ENCODE measurements around the gene NPPA. TPM values are rescaled to one million over a fixed set of nuclear protein-coding genes. Genes with fewer than 3 reads are reported as not detected.
A peak's percentile ranks its signal among the peaks of the same experiment; 100 is the strongest.

Gene NPPA
- total and polyA plus RNA-seq, 9 of the 15 experiments (the other 6 are each of a cell fraction or from before 2014, with no cell fraction given) = not detected

DNA sequence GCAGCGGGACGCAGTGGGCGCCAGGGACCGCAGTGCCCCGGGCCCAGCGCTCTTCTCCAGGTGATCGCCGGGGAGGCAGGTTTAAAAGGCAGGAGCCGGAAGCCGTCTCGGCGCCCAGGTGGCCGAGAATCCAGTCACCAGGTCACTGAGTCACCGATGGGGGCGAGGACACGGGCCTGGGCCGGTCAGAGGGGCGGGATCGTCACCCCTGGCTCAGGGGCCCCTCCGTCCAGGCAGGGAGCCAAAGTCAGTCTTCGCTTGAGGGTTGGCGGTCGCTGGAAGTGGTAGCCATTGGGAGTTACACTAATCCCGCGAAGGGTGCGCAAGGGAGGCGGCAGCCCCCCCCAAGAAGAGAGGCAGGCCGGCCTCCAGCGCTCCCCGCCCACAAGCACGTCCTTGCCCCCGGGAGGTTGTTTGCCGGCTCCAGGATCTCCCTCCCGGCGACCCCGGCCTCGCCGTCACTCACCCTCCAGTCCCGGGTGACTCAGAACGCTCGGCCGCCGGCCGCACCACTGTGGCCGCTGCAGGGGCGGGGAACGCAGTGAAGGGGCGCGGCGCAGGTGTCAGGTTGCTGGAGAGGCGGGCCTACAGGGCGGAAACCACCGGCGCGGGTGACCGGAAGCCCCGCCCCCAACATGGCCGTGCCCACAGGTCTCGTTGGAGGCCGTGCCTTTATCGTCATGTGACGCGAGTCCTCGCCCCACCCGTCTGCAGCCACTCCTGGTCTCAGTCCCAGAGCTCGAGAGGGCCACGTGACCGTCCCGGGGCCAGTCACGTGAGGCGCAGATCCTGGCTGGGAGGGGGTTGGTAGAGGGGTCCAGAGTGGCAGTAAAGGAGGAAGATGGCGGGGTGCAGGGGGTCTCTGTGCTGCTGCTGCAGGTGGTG is 41.9 kb downstream of the NPPA start, which contains the start of the genes CLCN6 and MTHFR (continued):
- TF ChIP-seq, protein P1, sequence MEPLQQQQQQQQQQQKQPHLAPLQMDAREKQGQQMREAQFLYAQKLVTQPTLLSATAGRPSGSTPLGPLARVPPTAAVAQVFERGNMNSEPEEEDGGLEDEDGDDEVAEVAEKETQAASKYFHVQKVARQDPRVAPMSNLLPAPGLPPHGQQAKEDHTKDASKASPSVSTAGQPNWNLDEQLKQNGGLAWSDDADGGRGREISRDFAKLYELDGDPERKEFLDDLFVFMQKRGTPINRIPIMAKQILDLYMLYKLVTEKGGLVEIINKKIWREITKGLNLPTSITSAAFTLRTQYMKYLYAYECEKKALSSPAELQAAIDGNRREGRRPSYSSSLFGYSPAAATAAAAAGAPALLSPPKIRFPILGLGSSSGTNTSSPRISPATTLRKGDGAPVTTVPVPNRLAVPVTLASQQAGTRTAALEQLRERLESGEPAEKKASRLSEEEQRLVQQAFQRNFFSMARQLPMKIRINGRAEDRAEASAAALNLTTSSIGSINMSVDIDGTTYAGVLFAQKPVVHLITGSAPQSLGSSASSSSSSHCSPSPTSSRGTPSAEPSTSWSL (CRISPR knock-in tag; IDR thresholded peaks at IDR 0.05; ENCODE audit: borderline replicate concordance) = 0 out of 2 replicates have a peak, but pooled peaks have one; percentile 1
- peak; percentile 5 to 14; a peak in 2 of 4 replicates for TF ChIP-seq RAD21 (CRISPR knock-in tag; conservative IDR thresholded peaks at IDR 0.05 in 1 of 2, IDR thresholded peaks at IDR 0.05 in 1 of 2)
- TF ChIP-seq CCNT2 (IDR thresholded peaks at IDR 0.05; ENCODE audit: borderline replicate concordance, extremely low read depth, insufficient read length, low read depth, low read length) = peak; percentile 99
- peak; percentile 19 to 93; a peak in 2 of 4 replicates for TF ChIP-seq RCOR1 (IDR thresholded peaks at IDR 0.05; ENCODE audit: borderline replicate concordance in 1 of 2, low read depth in 2 of 2, low read length in 2 of 2)
- TF ChIP-seq, protein P2, sequence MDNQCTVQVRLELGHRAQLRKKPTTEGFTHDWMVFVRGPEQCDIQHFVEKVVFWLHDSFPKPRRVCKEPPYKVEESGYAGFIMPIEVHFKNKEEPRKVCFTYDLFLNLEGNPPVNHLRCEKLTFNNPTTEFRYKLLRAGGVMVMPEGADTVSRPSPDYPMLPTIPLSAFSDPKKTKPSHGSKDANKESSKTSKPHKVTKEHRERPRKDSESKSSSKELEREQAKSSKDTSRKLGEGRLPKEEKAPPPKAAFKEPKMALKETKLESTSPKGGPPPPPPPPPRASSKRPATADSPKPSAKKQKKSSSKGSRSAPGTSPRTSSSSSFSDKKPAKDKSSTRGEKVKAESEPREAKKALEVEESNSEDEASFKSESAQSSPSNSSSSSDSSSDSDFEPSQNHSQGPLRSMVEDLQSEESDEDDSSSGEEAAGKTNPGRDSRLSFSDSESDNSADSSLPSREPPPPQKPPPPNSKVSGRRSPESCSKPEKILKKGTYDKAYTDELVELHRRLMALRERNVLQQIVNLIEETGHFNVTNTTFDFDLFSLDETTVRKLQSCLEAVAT (IDR thresholded peaks at IDR 0.05) = peak in 1 of 2 experiments; percentile 73; a peak in 3 of 4 replicates
- TF ChIP-seq, protein P3, sequence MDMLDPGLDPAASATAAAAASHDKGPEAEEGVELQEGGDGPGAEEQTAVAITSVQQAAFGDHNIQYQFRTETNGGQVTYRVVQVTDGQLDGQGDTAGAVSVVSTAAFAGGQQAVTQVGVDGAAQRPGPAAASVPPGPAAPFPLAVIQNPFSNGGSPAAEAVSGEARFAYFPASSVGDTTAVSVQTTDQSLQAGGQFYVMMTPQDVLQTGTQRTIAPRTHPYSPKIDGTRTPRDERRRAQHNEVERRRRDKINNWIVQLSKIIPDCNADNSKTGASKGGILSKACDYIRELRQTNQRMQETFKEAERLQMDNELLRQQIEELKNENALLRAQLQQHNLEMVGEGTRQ (CRISPR knock-in tag; IDR thresholded peaks at IDR 0.05) = peak; percentile 100
- TF ChIP-seq, protein P4, sequence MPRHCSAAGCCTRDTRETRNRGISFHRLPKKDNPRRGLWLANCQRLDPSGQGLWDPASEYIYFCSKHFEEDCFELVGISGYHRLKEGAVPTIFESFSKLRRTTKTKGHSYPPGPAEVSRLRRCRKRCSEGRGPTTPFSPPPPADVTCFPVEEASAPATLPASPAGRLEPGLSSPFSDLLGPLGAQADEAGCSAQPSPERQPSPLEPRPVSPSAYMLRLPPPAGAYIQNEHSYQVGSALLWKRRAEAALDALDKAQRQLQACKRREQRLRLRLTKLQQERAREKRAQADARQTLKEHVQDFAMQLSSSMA (CRISPR knock-in tag; IDR thresholded peaks at IDR 0.05) = peak; percentile 51; the same call in 1 of the 2 replicates
- no peak for TF ChIP-seq ILK (tag; IDR thresholded peaks at IDR 0.05; ENCODE audit: borderline replicate concordance, low read depth)
- 0 out of 2 replicates have a peak, but pooled peaks have one; percentile 81 for TF ChIP-seq ZNF589 (CRISPR knock-in tag; IDR thresholded peaks at IDR 0.05; ENCODE audit: low read depth)
- TF ChIP-seq GTF2A2 (tag; IDR thresholded peaks at IDR 0.05) = 0 out of 2 replicates have a peak, but pooled peaks have one; percentile 46
- peak in 1 of 2 experiments; percentile 99; a peak in 2 of 4 replicates for TF ChIP-seq HDAC1 (IDR thresholded peaks at IDR 0.05)
- peak; percentile 5 to 25; a peak in 1 of 4 replicates for TF ChIP-seq TRIM24 (IDR thresholded peaks at IDR 0.05)
- TF ChIP-seq TAF1 (IDR thresholded peaks at IDR 0.05; ENCODE audit: control insufficient read depth, extremely low read depth, insufficient read depth, low read length, severe bottlenecking) = peak; percentile 94
- 0 out of 2 replicates have a peak, but pooled peaks have one; percentile 16 for TF ChIP-seq NCOA1 (IDR thresholded peaks at IDR 0.05; ENCODE audit: low read depth)

All from K562 (cell line).